Endothelial cell (in vitro differentiated cells): ENCODE measurements around the gene KAZALD1. TPM values are rescaled to one million over a fixed set of nuclear protein-coding genes. Genes with fewer than 3 reads are reported as not detected.

Experiments
- DNase-seq: peaks from one replicate; pipeline ENCODE4 v3.0.0; 2021; ENCODE audit warnings: low spot score
- H3K27ac Mint-ChIP-seq: one replicate; pipeline ENCODE4 v1.8.0; 2021; ENCODE audit warnings: mixed read lengths, inconsistent platforms; ENCODE audit not compliant: unreplicated experiment
- H3K27me3 Mint-ChIP-seq: one replicate; pipeline ENCODE4 v1.8.0; 2021; ENCODE audit warnings: mild to moderate bottlenecking, moderate library complexity, mixed read lengths, inconsistent platforms; ENCODE audit not compliant: unreplicated experiment
- H3K36me3 Mint-ChIP-seq: one replicate; pipeline ENCODE4 v1.8.0; 2021; ENCODE audit warnings: mild to moderate bottlenecking, low read depth, mixed read lengths, inconsistent platforms; ENCODE audit not compliant: unreplicated experiment
- H3K4me1 Mint-ChIP-seq: one replicate; pipeline ENCODE4 v1.8.0; 2021; ENCODE audit warnings: mild to moderate bottlenecking, mixed read lengths, inconsistent platforms; ENCODE audit not compliant: unreplicated experiment
- H3K4me3 Mint-ChIP-seq: one replicate; pipeline ENCODE4 v1.8.0; 2021; ENCODE audit warnings: mild to moderate bottlenecking, mixed read lengths, inconsistent platforms; ENCODE audit not compliant: unreplicated experiment
- H3K9me3 Mint-ChIP-seq: one replicate; pipeline ENCODE4 v1.8.0; 2021; ENCODE audit warnings: mixed read lengths, inconsistent platforms; ENCODE audit not compliant: unreplicated experiment
- CTCF ChIP-seq: fragments of 200-600 bp; sonication (generic); IDR thresholded peaks from one replicate; pipeline ENCODE4 v1.5.0; 2021; ENCODE audit warnings: antibody characterized with exemption; ENCODE audit not compliant: unreplicated experiment
- total RNA-seq: library from RNA; stranded (reverse); fragmentation: NEBNext Ultra II Directional; extraction: Animal tissue kit (Norgen Biotek cat#: 25700); gene quantifications from one replicate; pipeline ENCODE4 v1.2.1, GENCODE V29; 2021; ENCODE audit not compliant: unreplicated experiment

KAZALD1 gene
- total RNA-seq, 1 donor from 2014 or later: 10.6 TPM

- H3K9me3 Mint-ChIP-seq: no peaks in the 10 kb centered on the region
- DNase-seq: no peak
- H3K27me3 Mint-ChIP-seq: peaks cover 4% of the 10 kb centered on the region
- no peak overlapping the region for H3K4me3 Mint-ChIP-seq
- no peak overlapping the region for H3K27ac Mint-ChIP-seq
- H3K36me3 Mint-ChIP-seq: no peaks in the 10 kb centered on the region
- no peak for TF ChIP-seq CTCF
- peaks cover 4% of the 10 kb centered on the region for H3K4me1 Mint-ChIP-seq
Observed at GRCh38 chr10:101112799-101113594, 51.2 kb downstream of the KAZALD1 start.

- Mint-ChIP-seq H3K36me3 (peaks cover 2% of the 10 kb centered on the region), H3K4me3 (no peak overlapping the region), H3K27ac (no peak overlapping the region), H3K4me1 (peaks cover 4% of the 10 kb centered on the region), H3K27me3 (peaks cover 5% of the 10 kb centered on the region), H3K9me3 (no peaks in the 10 kb centered on the region)
- DNase-seq: no peak
- no peak for TF ChIP-seq CTCF
Observed at GRCh38 chr10:101113890-101114403, 52.2 kb downstream of the KAZALD1 start.

GRCh38 chr10:101114646-101115045 is 52.9 kb downstream of the KAZALD1 start:
- no peak for TF ChIP-seq CTCF
- no peak overlapping the region for H3K4me3 Mint-ChIP-seq

More at GRCh38 chr10:101114646-101115045, 52.9 kb downstream of the KAZALD1 start:
- Mint-ChIP-seq H3K4me1 (peaks cover 4% of the 10 kb centered on the region), H3K27ac (no peak overlapping the region), H3K27me3 (peaks cover 9% of the 10 kb centered on the region), H3K36me3 (peaks cover 6% of the 10 kb centered on the region), H3K9me3 (no peaks in the 10 kb centered on the region)
- DNase-seq: no peak

Other genes with a start within 250 kb of the KAZALD1 start
- 31.2 TPM for gene SLF2, start 149.0 kb upstream of the KAZALD1 start, total RNA-seq
- 8.0 TPM for gene SEMA4G, start 92.5 kb upstream of the KAZALD1 start, total RNA-seq
- gene MRPL43, start 74.5 kb upstream of the KAZALD1 start, total RNA-seq: 51.8 TPM
- 10.5 TPM for gene TWNK, start 74.4 kb upstream of the KAZALD1 start, total RNA-seq
- 52.2 TPM for gene LZTS2, start 62.2 kb upstream of the KAZALD1 start, total RNA-seq
- 0.54 TPM for gene PDZD7, start 30.9 kb upstream of the KAZALD1 start, total RNA-seq
- gene SFXN3, start 30.8 kb upstream of the KAZALD1 start, total RNA-seq: 27.1 TPM
- 31.0 TPM for gene TLX1, start 69.3 kb downstream of the KAZALD1 start, total RNA-seq
- gene LBX1, start 167.5 kb downstream of the KAZALD1 start, total RNA-seq: not detected